OCI-LY3 (cell line): Measurements from ENCODE around the gene ACOT11.

Experiments
- EZH2phosphoT487 ChIP-seq: fragments of 200-600 bp; shearing (Covaris generic); IDR thresholded peaks from 2 replicates; pipeline ENCODE4 v1.6.1; 2018; ENCODE audit warnings: antibody characterized with exemption, mixed run types, low read depth
- TF ChIP-seq, protein P1 (sequence below): fragments of 200-600, 300-600 bp; sonication (generic); IDR thresholded peaks from 2 replicates; pipeline ENCODE4 v1.5.1; 2014; ENCODE audit warnings: antibody characterized with exemption, low read length, low read depth

DNA sequence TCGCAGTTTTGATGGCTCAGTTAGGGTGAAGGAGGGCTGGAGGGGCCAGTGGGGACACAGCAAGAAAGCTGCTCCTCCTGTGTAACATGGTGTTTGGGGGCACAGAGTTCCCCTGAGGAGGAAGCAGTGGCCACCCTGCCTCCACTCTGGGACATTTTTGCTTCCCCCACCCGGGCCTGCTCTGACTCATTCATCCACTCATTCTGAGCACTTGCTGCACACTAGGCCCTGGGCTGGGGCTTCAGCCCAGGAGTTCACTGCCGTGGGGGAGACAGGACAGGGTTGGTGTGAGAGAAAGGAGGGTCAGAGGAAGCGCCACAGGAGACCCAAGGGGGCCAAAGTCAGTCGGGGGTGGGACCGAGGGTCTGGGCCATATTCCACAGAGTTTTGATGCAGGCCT, 41.4 kb upstream of the ACOT11 start:
- TF ChIP-seq, protein P1, sequence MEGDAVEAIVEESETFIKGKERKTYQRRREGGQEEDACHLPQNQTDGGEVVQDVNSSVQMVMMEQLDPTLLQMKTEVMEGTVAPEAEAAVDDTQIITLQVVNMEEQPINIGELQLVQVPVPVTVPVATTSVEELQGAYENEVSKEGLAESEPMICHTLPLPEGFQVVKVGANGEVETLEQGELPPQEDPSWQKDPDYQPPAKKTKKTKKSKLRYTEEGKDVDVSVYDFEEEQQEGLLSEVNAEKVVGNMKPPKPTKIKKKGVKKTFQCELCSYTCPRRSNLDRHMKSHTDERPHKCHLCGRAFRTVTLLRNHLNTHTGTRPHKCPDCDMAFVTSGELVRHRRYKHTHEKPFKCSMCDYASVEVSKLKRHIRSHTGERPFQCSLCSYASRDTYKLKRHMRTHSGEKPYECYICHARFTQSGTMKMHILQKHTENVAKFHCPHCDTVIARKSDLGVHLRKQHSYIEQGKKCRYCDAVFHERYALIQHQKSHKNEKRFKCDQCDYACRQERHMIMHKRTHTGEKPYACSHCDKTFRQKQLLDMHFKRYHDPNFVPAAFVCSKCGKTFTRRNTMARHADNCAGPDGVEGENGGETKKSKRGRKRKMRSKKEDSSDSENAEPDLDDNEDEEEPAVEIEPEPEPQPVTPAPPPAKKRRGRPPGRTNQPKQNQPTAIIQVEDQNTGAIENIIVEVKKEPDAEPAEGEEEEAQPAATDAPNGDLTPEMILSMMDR, result no peak
- TF ChIP-seq EZH2phosphoT487, result no peak
